ENCODE data around the gene PPP1R27. TPM values are rescaled to one million over a fixed set of nuclear protein-coding genes. Genes with fewer than 3 reads are reported as not detected.

Gene PPP1R27
- total RNA-seq, 2 donors from 2014 or later: not detected

DNA sequence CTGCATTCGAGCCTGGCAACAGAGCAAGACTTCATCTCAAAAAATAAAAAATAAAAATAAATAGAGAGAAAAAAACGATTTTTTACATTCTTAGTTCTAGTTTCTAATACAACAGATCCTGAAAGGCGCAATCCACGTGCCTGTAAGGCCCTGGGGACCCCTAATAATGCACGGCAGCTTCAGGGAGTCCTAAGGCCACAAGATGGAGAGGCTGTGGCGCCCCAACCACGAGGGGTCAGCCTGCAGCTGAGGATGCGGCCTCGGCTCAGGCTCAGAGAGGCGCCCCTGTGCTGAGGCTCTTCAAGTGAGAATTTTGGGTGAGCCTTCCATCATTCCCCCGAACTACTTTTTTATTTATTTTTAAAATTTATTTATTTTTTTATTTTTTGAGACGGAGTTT is 14.6 kb upstream of the PPP1R27 start:
- H3K36me3 ChIP-seq (ENCODE audit: control insufficient read depth, insufficient read depth, low read length): peaks cover 82% of the 10 kb centered on the region
- Mint-ChIP-seq H3K27ac (no peak overlapping the region), H3K36me3 (ENCODE audit: low read depth) (peaks cover 61% of the 10 kb centered on the region), H3K9me3 (no peaks in the 10 kb centered on the region), H3K4me3 (no peak overlapping the region), H3K4me1 (no peaks in the 10 kb centered on the region), H3K27me3 (ENCODE audit: insufficient read depth) (no peaks in the 10 kb centered on the region)
- no peak for DNase-seq
- no peaks in the 10 kb centered on the region for H3K4me1 ChIP-seq (ENCODE audit: control insufficient read depth, insufficient read depth, low read length)
- H3K9ac ChIP-seq (ENCODE audit: extremely low read depth, low read length, poor library complexity, severe bottlenecking): no peak overlapping the region
- TF ChIP-seq, protein P1, sequence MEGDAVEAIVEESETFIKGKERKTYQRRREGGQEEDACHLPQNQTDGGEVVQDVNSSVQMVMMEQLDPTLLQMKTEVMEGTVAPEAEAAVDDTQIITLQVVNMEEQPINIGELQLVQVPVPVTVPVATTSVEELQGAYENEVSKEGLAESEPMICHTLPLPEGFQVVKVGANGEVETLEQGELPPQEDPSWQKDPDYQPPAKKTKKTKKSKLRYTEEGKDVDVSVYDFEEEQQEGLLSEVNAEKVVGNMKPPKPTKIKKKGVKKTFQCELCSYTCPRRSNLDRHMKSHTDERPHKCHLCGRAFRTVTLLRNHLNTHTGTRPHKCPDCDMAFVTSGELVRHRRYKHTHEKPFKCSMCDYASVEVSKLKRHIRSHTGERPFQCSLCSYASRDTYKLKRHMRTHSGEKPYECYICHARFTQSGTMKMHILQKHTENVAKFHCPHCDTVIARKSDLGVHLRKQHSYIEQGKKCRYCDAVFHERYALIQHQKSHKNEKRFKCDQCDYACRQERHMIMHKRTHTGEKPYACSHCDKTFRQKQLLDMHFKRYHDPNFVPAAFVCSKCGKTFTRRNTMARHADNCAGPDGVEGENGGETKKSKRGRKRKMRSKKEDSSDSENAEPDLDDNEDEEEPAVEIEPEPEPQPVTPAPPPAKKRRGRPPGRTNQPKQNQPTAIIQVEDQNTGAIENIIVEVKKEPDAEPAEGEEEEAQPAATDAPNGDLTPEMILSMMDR (conservative IDR thresholded peaks at IDR 0.05): no peak
- no peaks in the 10 kb centered on the region for H3K9me3 ChIP-seq (ENCODE audit: control insufficient read depth, low read length)
- no peak overlapping the region for H3K4me3 ChIP-seq (ENCODE audit: low read length)
- WGBS, 2 experiments (ENCODE audit: insufficient coverage in 1 of 2, insufficient read length in 1 of 2): 95% methylated on average over 10 of the region's 12 CpGs; no CpG with 5 or more reads in 1 of the 2 experiments
- H3K27me3 ChIP-seq (ENCODE audit: control insufficient read depth, insufficient read depth, low read length, poor library complexity, severe bottlenecking): no peaks in the 10 kb centered on the region
- H3K27ac ChIP-seq (ENCODE audit: low read depth, low read length): no peak overlapping the region

DNA sequence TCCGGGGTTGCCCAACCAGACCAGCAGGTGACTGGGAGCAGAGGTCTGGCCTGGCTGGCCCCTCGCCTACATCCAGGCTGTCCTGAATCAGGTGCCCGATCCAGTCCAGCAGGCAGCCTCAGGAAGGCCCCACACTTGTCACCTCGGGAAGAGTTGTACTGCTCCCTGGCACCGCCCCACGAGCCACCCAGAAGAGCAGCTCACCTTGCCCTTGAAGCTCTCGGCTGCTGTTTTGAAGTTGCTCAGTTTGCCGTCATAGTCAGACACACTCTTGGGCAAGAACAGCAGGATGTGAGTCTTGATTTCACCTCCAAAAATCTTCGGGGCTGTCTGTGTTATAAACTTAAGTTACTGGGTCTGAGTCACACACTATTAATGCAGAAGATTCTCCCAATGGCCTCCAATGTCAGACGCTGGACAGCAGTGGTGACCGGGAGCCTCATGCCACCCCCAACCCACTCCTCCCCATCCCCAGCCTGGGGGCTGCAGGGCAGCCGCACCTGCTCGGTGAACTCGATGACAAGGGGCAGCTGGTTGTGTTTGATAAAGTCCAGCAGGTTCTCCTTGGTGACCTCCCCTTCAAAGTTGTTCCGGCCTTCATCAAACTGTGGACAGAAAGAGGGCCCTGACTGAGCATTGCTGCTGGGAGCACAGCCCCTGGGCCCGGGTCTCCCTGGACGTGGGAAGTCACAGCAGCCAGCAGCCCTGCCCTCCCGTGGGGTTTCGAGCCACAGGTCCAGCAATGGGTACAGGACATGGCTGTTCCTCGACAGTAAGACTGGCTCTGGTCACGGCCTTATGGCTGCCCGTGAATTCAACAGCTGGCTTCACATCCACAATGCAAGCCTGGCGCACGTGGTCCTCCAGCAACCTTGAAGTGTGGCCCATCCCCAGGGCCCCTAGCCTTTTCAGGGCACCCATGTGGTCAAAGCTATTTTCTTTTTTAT is 12.2 kb upstream of the PPP1R27 start:
- Mint-ChIP-seq H3K4me3 (no peak overlapping the region), H3K27me3 (ENCODE audit: insufficient read depth) (no peaks in the 10 kb centered on the region), H3K36me3 (ENCODE audit: low read depth) (peaks cover 56% of the 10 kb centered on the region), H3K9me3 (no peaks in the 10 kb centered on the region), H3K4me1 (no peaks in the 10 kb centered on the region), H3K27ac (peak overlapping the region; percentile 21)
- TF ChIP-seq, protein P1 (conservative IDR thresholded peaks at IDR 0.05): no peak
- H3K9ac ChIP-seq (ENCODE audit: extremely low read depth, low read length, poor library complexity, severe bottlenecking): no peak overlapping the region
- H3K27ac ChIP-seq (ENCODE audit: low read depth, low read length): no peak overlapping the region
- H3K4me3 ChIP-seq (ENCODE audit: low read length): no peak overlapping the region
- no peaks in the 10 kb centered on the region for H3K4me1 ChIP-seq (ENCODE audit: control insufficient read depth, insufficient read depth, low read length)
- H3K9me3 ChIP-seq (ENCODE audit: control insufficient read depth, low read length): no peaks in the 10 kb centered on the region
- H3K36me3 ChIP-seq (ENCODE audit: control insufficient read depth, insufficient read depth, low read length): peaks cover 79% of the 10 kb centered on the region
- no peak for DNase-seq
- WGBS, 2 experiments (ENCODE audit: insufficient coverage in 1 of 2, insufficient read length in 1 of 2): 93 to 94% methylated on average over 19 to 24 of the region's 24 CpGs
- no peaks in the 10 kb centered on the region for H3K27me3 ChIP-seq (ENCODE audit: control insufficient read depth, insufficient read depth, low read length, poor library complexity, severe bottlenecking)

DNA sequence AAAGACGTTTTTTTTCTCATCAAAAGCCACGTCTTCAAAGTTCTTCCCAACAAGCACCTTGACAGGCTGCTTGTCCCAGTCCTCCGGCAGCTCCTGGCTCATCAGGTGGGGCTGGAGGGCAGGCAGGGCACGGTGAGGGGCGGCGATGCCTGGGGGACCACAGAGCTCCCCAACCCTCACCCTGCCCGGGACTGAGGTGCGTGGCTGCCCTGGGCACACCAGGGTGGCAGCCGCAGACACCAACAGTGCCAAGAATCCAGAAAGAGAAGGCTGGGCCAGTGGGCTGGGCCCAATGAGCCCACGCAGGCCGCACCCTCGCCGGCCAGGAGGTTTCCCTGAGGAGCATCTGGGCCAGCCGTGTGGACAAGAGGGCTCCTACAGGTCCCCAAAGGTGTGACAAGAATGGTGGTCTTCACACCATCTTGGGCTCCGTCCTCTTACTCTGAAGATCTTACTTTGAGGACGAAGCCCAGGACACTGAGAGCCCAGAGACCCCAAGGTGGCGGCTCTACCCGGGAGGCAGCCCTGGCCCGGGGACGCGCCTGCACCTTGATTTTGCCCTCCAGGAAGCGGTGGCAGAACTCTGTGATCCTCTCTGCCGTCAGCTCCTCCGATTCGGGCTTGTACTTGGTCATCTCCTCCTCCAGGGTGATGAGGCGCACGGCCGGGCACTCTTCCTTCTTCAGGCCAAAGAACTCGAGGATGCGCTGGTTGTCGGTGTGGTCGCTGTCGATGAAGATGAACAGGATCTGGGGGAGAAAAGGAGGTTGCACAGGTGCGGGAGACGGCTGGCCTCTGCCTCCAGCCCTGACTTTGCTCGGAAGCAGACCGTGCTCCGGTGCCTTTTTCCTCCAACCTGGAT is 11.3 kb upstream of the PPP1R27 start:
- DNase-seq: no peak
- Mint-ChIP-seq H3K27ac (peak overlapping the region; percentile 21), H3K4me3 (no peak overlapping the region), H3K9me3 (no peaks in the 10 kb centered on the region), H3K27me3 (ENCODE audit: insufficient read depth) (no peaks in the 10 kb centered on the region), H3K36me3 (ENCODE audit: low read depth) (peaks cover 47% of the 10 kb centered on the region), H3K4me1 (no peaks in the 10 kb centered on the region)
- Histone ChIP-seq H3K4me3 (ENCODE audit: low read length) (no peak overlapping the region), H3K9me3 (ENCODE audit: control insufficient read depth, low read length) (no peaks in the 10 kb centered on the region), H3K27ac (ENCODE audit: low read depth, low read length) (no peak overlapping the region), H3K4me1 (ENCODE audit: control insufficient read depth, insufficient read depth, low read length) (no peaks in the 10 kb centered on the region), H3K27me3 (ENCODE audit: control insufficient read depth, insufficient read depth, low read length, poor library complexity, severe bottlenecking) (no peaks in the 10 kb centered on the region), H3K9ac (ENCODE audit: extremely low read depth, low read length, poor library complexity, severe bottlenecking) (no peak overlapping the region), H3K36me3 (ENCODE audit: control insufficient read depth, insufficient read depth, low read length) (peaks cover 70% of the 10 kb centered on the region)
- TF ChIP-seq, protein P1 (conservative IDR thresholded peaks at IDR 0.05): no peak
- 96 to 98% methylated on average over 31 to 38 of the region's 38 CpGs for WGBS, 2 experiments (ENCODE audit: insufficient coverage in 1 of 2, insufficient read length in 1 of 2)
